ENCODE results near the gene PTPRH.
"Not testable (repeated sequence)": the region's sequence is repeated elsewhere in the genome, so short reads cannot be mapped to it uniquely, and the experiment has no call there.

PTPRH gene

DNA sequence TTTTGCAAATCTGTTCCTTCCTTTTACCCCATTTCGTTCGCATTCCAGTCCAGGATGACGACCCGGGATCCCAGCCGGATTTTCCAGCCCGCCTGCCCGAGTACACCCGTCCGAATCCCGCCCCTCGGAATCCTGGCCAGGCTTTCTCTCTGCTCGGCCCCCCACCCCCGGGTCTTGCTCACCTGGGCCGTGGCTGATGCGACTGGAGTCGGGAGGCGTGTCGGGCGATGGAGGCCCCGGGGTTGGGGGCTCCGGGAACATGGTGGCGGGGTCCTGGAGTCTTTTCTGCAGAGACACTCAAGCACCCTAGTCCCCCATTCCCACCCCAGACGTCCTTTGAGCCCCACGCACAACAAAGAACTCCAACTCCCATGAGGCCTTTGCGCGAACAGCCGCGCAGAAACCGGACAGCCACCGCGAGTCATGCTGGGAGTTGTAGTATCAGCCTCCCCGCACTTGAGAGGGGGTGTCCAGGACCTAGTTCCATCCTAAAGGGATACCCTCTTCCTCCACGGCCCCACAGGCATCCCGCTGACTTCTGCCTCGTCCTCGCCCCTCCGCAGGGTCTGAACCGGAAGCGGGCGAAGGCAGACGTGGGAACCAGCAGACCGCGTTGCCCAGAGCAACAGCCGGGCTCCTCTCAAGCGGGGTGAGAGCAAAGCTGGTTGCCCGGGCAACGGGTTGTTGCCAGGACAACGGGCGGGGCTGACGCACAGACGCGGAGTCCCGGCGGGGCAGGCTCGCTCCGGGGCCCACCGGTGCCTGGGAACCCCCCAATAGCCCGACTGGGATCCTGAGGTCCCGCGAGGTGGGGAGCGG, 30.3 kb downstream of the PTPRH start:
- H3K4me1 ChIP-seq (ENCODE audit: control insufficient read depth, insufficient read depth, low read length) = peaks cover 10% of the 10 kb centered on the region
- no peak overlapping the region for H3K27ac ChIP-seq (ENCODE audit: low read length)
- peaks cover 77 to 87% of the 10 kb centered on the region in 2 donors for H3K27me3 ChIP-seq (ENCODE audit: control insufficient read depth in 1 of 2, insufficient read depth in 2 of 2, low read length in 2 of 2)
- no peaks in the 10 kb centered on the region for H3K9me3 ChIP-seq (ENCODE audit: control insufficient read depth in 2 of 2, low read length in 2 of 2)
- no peaks in the 10 kb centered on the region for H3K36me3 ChIP-seq (ENCODE audit: control insufficient read depth in 2 of 2, insufficient read depth in 2 of 2, low read length in 2 of 2)
- H3K9ac ChIP-seq (ENCODE audit: low read length in 2 of 2) = no peak overlapping the region
- H3K4me3 ChIP-seq (ENCODE audit: low read length in 2 of 2) = peak overlapping the region; percentile 66 to 67

DNA sequence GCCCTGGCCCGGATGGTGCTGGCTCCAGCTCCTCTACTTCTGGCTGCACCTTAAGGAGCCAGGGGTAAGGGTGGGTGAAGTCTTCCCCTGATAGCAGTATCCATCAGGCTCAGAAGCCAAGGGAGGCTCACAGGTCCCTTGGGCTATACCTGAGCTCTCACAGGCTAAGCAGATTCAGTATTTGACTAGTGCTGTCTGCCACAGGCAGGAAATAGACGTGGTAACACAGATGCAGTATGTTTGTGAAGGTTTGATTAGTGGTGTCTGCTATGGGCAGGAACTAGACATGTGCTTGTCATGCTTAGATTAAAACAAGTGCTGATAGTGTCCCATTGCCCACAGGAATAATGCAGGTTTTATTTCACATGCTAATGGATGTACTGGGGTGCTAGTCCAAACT, 33.2 kb downstream of the PTPRH start:
- Histone ChIP-seq H3K27me3 (ENCODE audit: control insufficient read depth in 1 of 2, insufficient read depth in 2 of 2, low read length in 2 of 2) (peaks cover 81 to 93% of the 10 kb centered on the region in 2 donors), H3K36me3 (ENCODE audit: control insufficient read depth in 2 of 2, insufficient read depth in 2 of 2, low read length in 2 of 2) (no peaks in the 10 kb centered on the region), H3K4me1 (ENCODE audit: control insufficient read depth, insufficient read depth, low read length) (peaks cover 26% of the 10 kb centered on the region)

GRCh38 chr19:55175117-55175867, 34.0 kb downstream of the PTPRH start:
- Histone ChIP-seq H3K36me3 (ENCODE audit: control insufficient read depth in 2 of 2, insufficient read depth in 2 of 2, low read length in 2 of 2) (no peaks in the 10 kb centered on the region), H3K9me3 (ENCODE audit: control insufficient read depth in 2 of 2, low read length in 2 of 2) (no peaks in the 10 kb centered on the region), H3K9ac (ENCODE audit: low read length in 2 of 2) (no peak overlapping the region), H3K4me1 (ENCODE audit: control insufficient read depth, insufficient read depth, low read length) (peaks cover 26% of the 10 kb centered on the region), H3K27me3 (ENCODE audit: control insufficient read depth in 1 of 2, insufficient read depth in 2 of 2, low read length in 2 of 2) (peaks cover 78 to 91% of the 10 kb centered on the region in 2 donors), H3K4me3 (ENCODE audit: low read length in 2 of 2) (no peak overlapping the region), H3K27ac (ENCODE audit: low read length) (no peak overlapping the region)

More for the DNA sequence above, 33.2 kb downstream of the PTPRH start:
- Histone ChIP-seq H3K9me3 (ENCODE audit: control insufficient read depth in 2 of 2, low read length in 2 of 2) (no peaks in the 10 kb centered on the region), H3K27ac (ENCODE audit: low read length) (no peak overlapping the region), H3K9ac (ENCODE audit: low read length in 2 of 2) (no peak overlapping the region), H3K4me3 (ENCODE audit: low read length in 2 of 2) (no peak overlapping the region)

GRCh38 chr19:55174425-55175116, 34.7 kb downstream of the PTPRH start:
- no peak overlapping the region for H3K9ac ChIP-seq (ENCODE audit: low read length in 2 of 2)
- H3K27me3 ChIP-seq (ENCODE audit: control insufficient read depth in 1 of 2, insufficient read depth in 2 of 2, low read length in 2 of 2) = peaks cover 79 to 88% of the 10 kb centered on the region in 2 donors
- H3K9me3 ChIP-seq (ENCODE audit: control insufficient read depth in 2 of 2, low read length in 2 of 2) = no peaks in the 10 kb centered on the region
- H3K4me3 ChIP-seq (ENCODE audit: low read length in 2 of 2) = no peak overlapping the region
- peaks cover 24% of the 10 kb centered on the region for H3K4me1 ChIP-seq (ENCODE audit: control insufficient read depth, insufficient read depth, low read length)
- no peak overlapping the region for H3K27ac ChIP-seq (ENCODE audit: low read length)
- no peaks in the 10 kb centered on the region for H3K36me3 ChIP-seq (ENCODE audit: control insufficient read depth in 2 of 2, insufficient read depth in 2 of 2, low read length in 2 of 2)

DNA sequence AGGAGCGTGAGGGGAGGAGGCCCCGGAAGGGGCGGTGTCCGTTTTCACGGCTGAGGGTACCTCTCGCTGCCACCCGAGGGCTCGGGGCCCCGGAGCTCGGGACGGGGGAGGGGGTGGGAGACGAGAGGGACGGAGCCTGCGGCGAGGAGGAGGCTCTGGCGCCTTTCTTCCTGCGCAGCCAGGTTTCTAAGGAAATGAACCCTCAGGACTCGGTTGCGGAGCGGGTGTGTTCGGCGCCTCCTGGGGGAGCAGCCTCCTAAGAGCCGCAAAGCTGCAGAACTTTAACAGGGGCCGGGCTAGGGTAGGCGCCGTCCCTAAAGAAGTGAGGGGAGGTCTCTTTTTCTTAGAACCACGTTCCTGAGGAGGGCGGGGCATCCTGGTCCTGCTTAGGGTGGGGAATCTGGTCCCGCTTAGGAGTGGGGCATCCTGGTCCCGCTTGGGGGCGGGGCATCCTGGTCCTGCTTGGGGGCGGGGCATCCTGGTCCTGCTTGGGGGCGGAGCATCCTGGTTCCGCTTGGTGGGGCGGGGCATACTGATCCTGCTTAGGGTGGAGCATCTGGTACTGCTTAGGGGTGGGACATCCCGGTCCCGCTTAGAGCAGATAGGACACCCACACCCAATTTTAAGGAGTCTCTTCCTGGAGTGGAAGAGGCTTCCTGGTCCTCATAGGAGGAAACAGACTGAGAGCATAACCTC, 35.4 kb downstream of the PTPRH start:
- H3K36me3 ChIP-seq (ENCODE audit: control insufficient read depth in 2 of 2, insufficient read depth in 2 of 2, low read length in 2 of 2) = no peaks in the 10 kb centered on the region
- H3K9me3 ChIP-seq (ENCODE audit: control insufficient read depth in 2 of 2, low read length in 2 of 2) = no peaks in the 10 kb centered on the region
- peaks cover 75 to 81% of the 10 kb centered on the region in 2 donors for H3K27me3 ChIP-seq (ENCODE audit: control insufficient read depth in 1 of 2, insufficient read depth in 2 of 2, low read length in 2 of 2)
- H3K9ac ChIP-seq (ENCODE audit: low read length in 2 of 2) = no peak overlapping the region
- H3K27ac ChIP-seq (ENCODE audit: low read length) = no peak overlapping the region
- H3K4me3 ChIP-seq (ENCODE audit: low read length in 2 of 2) = peak overlapping the region in 1 of 2 donors; percentile 54
- H3K4me1 ChIP-seq (ENCODE audit: control insufficient read depth, insufficient read depth, low read length) = peaks cover 18% of the 10 kb centered on the region

DNA sequence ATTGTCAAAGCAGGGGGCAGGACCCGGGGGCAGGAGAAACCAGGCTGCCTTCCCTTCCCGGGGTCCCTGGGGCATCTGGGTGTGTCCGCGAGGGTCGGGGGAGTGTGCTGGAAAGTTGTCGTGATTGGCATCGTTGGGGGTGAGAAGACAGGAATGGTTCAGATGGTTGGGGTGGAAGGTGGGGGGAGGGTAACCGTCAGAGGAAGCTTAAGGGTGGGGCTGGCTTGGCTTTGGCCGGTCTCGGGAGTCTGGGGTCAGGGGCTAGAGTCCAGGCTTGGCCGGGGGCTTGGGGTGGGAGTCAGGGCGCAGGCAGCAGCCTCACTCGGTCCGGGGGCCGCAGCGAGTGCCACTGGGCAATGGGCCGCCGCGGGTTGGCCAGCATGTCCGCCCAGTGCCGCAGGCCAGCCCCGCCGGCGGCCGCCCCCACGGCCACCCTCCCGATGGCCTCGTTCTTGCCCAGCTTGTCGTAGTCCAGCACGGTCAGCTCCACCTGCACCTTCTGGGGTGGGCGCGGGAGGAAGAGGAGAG, 36.1 kb downstream of the PTPRH start:
- Histone ChIP-seq H3K27me3 (ENCODE audit: control insufficient read depth in 1 of 2, insufficient read depth in 2 of 2, low read length in 2 of 2) (peaks cover 70 to 75% of the 10 kb centered on the region in 2 donors), H3K4me1 (ENCODE audit: control insufficient read depth, insufficient read depth, low read length) (peaks cover 16% of the 10 kb centered on the region), H3K27ac (ENCODE audit: low read length) (no peak overlapping the region), H3K9me3 (ENCODE audit: control insufficient read depth in 2 of 2, low read length in 2 of 2) (no peaks in the 10 kb centered on the region), H3K9ac (ENCODE audit: low read length in 2 of 2) (no peak overlapping the region), H3K4me3 (ENCODE audit: low read length in 2 of 2) (peak overlapping the region in 1 of 2 donors; percentile 54), H3K36me3 (ENCODE audit: control insufficient read depth in 2 of 2, insufficient read depth in 2 of 2, low read length in 2 of 2) (no peaks in the 10 kb centered on the region)

DNA sequence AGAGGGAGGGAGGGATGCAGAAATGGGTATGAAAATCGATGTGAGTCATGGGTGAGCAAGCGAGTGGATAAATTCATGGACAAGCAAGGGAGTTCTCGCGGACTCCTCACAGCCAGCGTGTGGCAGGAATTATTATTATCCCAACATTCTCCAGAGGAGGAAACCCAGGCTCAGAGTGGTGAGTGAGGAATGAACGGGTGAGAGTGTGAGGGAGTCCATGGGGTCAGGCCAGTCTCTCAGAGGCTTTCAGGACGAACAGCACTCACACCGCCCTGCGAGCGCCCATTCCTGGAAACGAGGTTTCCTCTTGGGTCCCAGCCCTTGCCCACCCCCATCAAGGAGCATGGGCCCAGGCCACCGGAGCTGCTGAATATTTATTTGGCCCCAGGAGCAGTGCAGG, 36.6 kb downstream of the PTPRH start:
- Histone ChIP-seq H3K4me3 (ENCODE audit: low read length in 2 of 2) (no peak overlapping the region), H3K4me1 (ENCODE audit: control insufficient read depth, insufficient read depth, low read length) (peaks cover 16% of the 10 kb centered on the region), H3K36me3 (ENCODE audit: control insufficient read depth in 2 of 2, insufficient read depth in 2 of 2, low read length in 2 of 2) (no peaks in the 10 kb centered on the region), H3K27ac (ENCODE audit: low read length) (no peak overlapping the region), H3K9me3 (ENCODE audit: control insufficient read depth in 2 of 2, low read length in 2 of 2) (no peaks in the 10 kb centered on the region), H3K9ac (ENCODE audit: low read length in 2 of 2) (no peak overlapping the region), H3K27me3 (ENCODE audit: control insufficient read depth in 1 of 2, insufficient read depth in 2 of 2, low read length in 2 of 2) (peaks cover 66 to 72% of the 10 kb centered on the region in 2 donors)

- H3K9ac ChIP-seq (ENCODE audit: low read length in 2 of 2); H3K9me3 ChIP-seq (ENCODE audit: control insufficient read depth in 2 of 2, low read length in 2 of 2); H3K36me3 ChIP-seq (ENCODE audit: control insufficient read depth in 2 of 2, insufficient read depth in 2 of 2, low read length in 2 of 2); H3K27ac ChIP-seq (ENCODE audit: low read length); H3K4me3 ChIP-seq (ENCODE audit: low read length in 2 of 2): not testable (repeated sequence)
- Histone ChIP-seq H3K27me3 (ENCODE audit: control insufficient read depth in 1 of 2, insufficient read depth in 2 of 2, low read length in 2 of 2) (peaks cover 66 to 71% of the 10 kb centered on the region in 2 donors), H3K4me1 (ENCODE audit: control insufficient read depth, insufficient read depth, low read length) (peaks cover 16% of the 10 kb centered on the region)
Observed at GRCh38 chr19:55172318-55172717, 37.0 kb downstream of the PTPRH start.

DNA sequence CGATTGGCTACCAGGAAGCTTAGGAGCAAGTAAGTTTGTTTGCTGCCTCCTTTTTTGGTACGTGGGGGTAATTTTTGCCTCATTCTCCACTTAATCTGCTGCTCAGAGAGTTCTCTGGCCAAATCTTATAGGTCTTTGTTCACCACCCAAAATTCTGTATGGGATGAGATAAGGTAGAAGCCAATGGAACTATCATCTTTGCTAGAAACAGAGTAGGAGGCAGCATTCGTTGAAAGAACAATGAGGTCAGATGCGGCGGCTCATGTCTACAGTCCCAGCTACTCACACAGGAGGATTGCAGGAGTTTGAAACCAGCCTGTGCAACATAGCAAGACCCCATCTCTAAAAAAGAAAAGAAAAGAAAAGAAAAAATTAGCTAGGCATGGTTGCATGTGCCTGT, 37.9 kb downstream of the PTPRH start:
- H3K27me3 ChIP-seq (ENCODE audit: control insufficient read depth in 1 of 2, insufficient read depth in 2 of 2, low read length in 2 of 2) = peaks cover 64 to 71% of the 10 kb centered on the region in 2 donors
- no peak overlapping the region for H3K9ac ChIP-seq (ENCODE audit: low read length in 2 of 2)
- peaks cover 23% of the 10 kb centered on the region for H3K4me1 ChIP-seq (ENCODE audit: control insufficient read depth, insufficient read depth, low read length)
- no peak overlapping the region for H3K4me3 ChIP-seq (ENCODE audit: low read length in 2 of 2)
- no peaks in the 10 kb centered on the region for H3K9me3 ChIP-seq (ENCODE audit: control insufficient read depth in 2 of 2, low read length in 2 of 2)
- H3K36me3 ChIP-seq (ENCODE audit: control insufficient read depth in 2 of 2, insufficient read depth in 2 of 2, low read length in 2 of 2) = no peaks in the 10 kb centered on the region
- no peak overlapping the region for H3K27ac ChIP-seq (ENCODE audit: low read length)

DNA sequence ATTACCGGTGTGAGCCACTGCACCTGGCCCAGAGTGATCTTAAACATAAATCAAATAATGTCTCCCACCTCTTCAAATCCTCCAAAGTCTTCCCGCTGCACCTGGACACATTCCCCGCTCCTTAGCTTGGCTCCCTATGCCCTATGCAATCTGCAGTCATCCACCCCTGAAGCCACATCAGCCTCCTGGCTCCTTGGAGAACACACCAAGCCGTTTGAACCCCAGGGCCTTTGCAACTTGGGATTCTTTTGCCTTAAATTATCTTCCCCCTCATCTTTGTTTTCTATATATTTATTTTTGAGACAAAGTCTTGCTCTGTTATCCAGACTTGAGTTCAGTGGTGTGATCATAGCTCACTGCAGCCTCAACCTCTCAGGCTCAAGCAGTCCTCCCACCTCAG, 40.2 kb downstream of the PTPRH start:
- Histone ChIP-seq H3K4me3 (ENCODE audit: low read length in 2 of 2) (no peak overlapping the region), H3K36me3 (ENCODE audit: control insufficient read depth in 2 of 2, insufficient read depth in 2 of 2, low read length in 2 of 2) (no peaks in the 10 kb centered on the region), H3K9ac (ENCODE audit: low read length in 2 of 2) (no peak overlapping the region), H3K4me1 (ENCODE audit: control insufficient read depth, insufficient read depth, low read length) (peaks cover 28% of the 10 kb centered on the region), H3K27me3 (ENCODE audit: control insufficient read depth in 1 of 2, insufficient read depth in 2 of 2, low read length in 2 of 2) (peaks cover 54 to 59% of the 10 kb centered on the region in 2 donors), H3K27ac (ENCODE audit: low read length) (no peak overlapping the region), H3K9me3 (ENCODE audit: control insufficient read depth in 2 of 2, low read length in 2 of 2) (no peaks in the 10 kb centered on the region)
